ENCODE data around the gene FSTL5. TPM values are rescaled to one million over a fixed set of nuclear protein-coding genes. Genes with fewer than 3 reads are reported as not detected.

The FSTL5 gene
- total RNA-seq, 1 donor from 2014 or later: not detected

DNA sequence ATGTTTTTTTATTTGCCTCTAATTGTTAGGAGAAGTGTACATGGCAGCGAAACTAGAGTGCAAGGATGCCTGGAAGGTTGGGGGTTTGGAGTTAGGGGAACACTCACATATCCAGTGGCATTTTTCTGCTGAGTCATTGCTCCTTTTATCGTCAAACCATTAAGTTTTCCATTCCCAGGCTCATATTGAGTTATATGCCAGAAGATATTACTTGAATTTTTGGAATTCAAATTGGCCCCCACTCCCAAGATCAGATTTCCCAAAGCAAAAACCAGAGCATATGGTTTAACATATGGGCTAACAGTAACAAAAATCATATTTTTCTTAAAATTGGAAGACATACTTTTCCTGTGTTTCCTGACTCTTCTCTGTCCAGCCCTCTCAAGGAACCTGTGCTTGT, 152.7 kb downstream of the FSTL5 start:
- TF ChIP-seq, protein P1, sequence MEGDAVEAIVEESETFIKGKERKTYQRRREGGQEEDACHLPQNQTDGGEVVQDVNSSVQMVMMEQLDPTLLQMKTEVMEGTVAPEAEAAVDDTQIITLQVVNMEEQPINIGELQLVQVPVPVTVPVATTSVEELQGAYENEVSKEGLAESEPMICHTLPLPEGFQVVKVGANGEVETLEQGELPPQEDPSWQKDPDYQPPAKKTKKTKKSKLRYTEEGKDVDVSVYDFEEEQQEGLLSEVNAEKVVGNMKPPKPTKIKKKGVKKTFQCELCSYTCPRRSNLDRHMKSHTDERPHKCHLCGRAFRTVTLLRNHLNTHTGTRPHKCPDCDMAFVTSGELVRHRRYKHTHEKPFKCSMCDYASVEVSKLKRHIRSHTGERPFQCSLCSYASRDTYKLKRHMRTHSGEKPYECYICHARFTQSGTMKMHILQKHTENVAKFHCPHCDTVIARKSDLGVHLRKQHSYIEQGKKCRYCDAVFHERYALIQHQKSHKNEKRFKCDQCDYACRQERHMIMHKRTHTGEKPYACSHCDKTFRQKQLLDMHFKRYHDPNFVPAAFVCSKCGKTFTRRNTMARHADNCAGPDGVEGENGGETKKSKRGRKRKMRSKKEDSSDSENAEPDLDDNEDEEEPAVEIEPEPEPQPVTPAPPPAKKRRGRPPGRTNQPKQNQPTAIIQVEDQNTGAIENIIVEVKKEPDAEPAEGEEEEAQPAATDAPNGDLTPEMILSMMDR (IDR thresholded peaks at IDR 0.05): no peak
- H3K27ac ChIP-seq: no peak overlapping the region
- intact Hi-C loops (cut with DNase I): no loop called here
- no peaks in the 10 kb centered on the region for H3K9me3 ChIP-seq
- no peak overlapping the region for H3K4me3 ChIP-seq
- no peaks in the 10 kb centered on the region for H3K4me1 ChIP-seq
- H3K27me3 ChIP-seq (ENCODE audit: low read depth): no peaks in the 10 kb centered on the region
- ATAC-seq: no peak
- DNase-seq: no peak
- H3K36me3 ChIP-seq: no peaks in the 10 kb centered on the region

DNA sequence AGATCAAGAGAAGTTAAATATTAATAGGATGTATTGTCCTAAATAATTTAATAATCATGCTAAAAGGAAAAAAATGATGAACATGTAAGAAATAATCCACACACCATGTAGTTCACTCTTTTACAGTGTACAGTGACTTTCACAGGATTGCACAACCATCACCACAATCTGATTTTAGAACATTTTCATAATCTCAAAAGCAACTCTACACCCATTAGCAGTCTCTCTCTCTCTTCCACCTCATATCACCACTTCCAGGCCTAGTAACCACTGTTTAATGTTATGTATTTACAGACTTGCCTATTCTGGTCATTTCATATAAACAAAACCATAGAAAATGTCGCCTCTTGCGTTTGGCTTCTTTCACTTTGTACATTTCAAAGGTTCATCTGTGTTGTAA, 153.4 kb downstream of the FSTL5 start:
- H3K27me3 ChIP-seq (ENCODE audit: low read depth): no peaks in the 10 kb centered on the region
- no peak overlapping the region for H3K27ac ChIP-seq
- H3K4me3 ChIP-seq: no peak overlapping the region
- no peak for DNase-seq
- intact Hi-C loops (cut with DNase I): no loop called here
- H3K4me1 ChIP-seq: no peaks in the 10 kb centered on the region
- H3K36me3 ChIP-seq: no peaks in the 10 kb centered on the region
- H3K9me3 ChIP-seq: no peaks in the 10 kb centered on the region
- TF ChIP-seq, protein P1 (IDR thresholded peaks at IDR 0.05): no peak
- ATAC-seq: no peak

DNA sequence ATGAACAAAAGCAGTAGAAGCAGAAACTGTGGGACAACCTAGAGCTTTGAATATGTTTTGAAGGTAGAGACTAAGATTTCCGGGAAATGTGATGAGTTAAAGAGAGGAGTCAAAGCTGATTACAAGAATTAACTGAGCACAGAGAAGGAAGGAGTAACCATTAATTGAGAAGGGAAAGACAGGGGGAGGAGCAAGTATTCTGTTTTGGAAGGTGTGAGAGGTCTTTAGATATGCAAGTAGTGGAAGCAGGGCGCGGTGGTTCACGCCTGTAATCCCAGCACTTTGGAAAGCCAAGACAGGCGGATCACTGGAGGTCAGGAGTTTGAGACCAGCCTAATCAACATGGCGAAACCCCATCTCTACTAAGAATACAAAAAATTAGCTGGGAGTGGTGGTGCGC, 171.5 kb downstream of the FSTL5 start:
- intact Hi-C loops (cut with DNase I): no loop called here
- ATAC-seq (no peak), DNase-seq (no peak)
- H3K4me1 ChIP-seq: no peaks in the 10 kb centered on the region
- TF ChIP-seq, protein P1 (IDR thresholded peaks at IDR 0.05): no peak
- no peaks in the 10 kb centered on the region for H3K27me3 ChIP-seq (ENCODE audit: low read depth)
- H3K27ac ChIP-seq: no peak overlapping the region
- H3K9me3 ChIP-seq: no peaks in the 10 kb centered on the region
- H3K4me3 ChIP-seq: no peak overlapping the region
- no peaks in the 10 kb centered on the region for H3K36me3 ChIP-seq

DNA sequence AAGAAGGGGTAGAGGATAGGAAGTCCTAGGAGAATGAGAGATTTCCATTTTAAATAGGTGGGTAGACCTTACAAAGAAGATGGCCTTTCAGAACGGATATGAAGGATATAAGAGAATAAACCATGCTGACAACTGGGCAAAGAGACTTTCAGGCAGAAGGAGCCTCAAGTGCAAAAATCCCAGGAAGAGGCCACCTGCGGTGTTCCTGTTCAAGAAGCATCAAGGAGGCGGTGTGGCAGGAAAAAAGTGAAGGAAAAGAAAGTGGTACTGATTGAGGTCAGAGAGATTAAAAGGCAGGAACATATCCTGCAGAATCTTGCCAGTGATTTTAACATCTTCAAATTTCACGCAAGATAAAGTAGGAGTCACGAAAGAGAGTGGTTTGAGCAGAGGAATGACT, 172.0 kb downstream of the FSTL5 start:
- Histone ChIP-seq H3K9me3 (no peaks in the 10 kb centered on the region), H3K4me1 (no peaks in the 10 kb centered on the region), H3K4me3 (no peak overlapping the region), H3K27me3 (ENCODE audit: low read depth) (no peaks in the 10 kb centered on the region), H3K36me3 (no peaks in the 10 kb centered on the region), H3K27ac (no peak overlapping the region)
- DNase-seq: no peak
- intact Hi-C loops (cut with DNase I): no loop called here
- TF ChIP-seq, protein P1 (IDR thresholded peaks at IDR 0.05): no peak
- ATAC-seq: no peak

DNA sequence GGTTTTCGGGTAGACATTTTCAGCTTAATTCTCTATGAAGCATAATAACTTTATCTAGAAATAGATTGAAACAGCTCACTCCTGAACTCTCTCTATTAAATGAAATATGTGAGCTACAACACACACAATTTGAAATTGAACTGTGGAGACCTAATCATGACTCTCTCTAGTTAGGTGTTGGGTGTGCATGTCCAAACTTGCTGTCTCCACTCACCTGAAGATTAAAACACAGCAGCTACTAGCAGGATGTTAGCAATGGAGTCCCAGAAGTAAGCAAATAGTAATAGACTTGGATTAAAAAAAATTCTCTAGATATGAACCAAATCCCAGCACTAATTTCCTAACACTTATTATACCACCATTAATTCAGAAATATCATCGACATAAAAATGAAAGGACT, 173.1 kb downstream of the FSTL5 start:
- intact Hi-C loops (cut with DNase I): no loop called here
- Histone ChIP-seq H3K27ac (no peak overlapping the region), H3K9me3 (no peaks in the 10 kb centered on the region), H3K4me1 (no peaks in the 10 kb centered on the region), H3K36me3 (no peaks in the 10 kb centered on the region), H3K4me3 (no peak overlapping the region), H3K27me3 (ENCODE audit: low read depth) (no peaks in the 10 kb centered on the region)
- DNase-seq (no peak), ATAC-seq (no peak)
- TF ChIP-seq, protein P1 (IDR thresholded peaks at IDR 0.05): no peak

DNA sequence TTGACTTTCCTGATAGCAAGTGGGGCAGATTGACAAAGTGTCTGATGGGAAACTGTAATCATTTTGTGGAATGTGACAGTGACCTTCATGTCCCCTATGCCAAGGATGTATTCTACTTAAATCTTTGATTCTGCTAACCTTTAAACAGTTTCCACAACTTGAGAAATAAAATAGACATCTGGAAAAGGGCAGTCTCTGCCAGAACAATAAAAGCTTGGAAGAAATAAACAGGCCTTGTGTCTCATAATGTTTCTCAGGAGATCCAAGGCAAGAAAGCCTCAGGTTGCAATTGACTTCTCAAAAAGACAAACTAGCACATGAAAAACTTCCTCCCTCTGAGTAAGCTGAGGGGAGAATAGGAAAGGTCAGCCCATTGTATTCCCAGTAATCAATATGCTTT, 174.9 kb downstream of the FSTL5 start:
- Histone ChIP-seq H3K27me3 (ENCODE audit: low read depth) (no peaks in the 10 kb centered on the region), H3K4me1 (no peaks in the 10 kb centered on the region), H3K36me3 (no peaks in the 10 kb centered on the region), H3K9me3 (no peaks in the 10 kb centered on the region), H3K4me3 (no peak overlapping the region), H3K27ac (no peak overlapping the region)
- TF ChIP-seq, protein P1 (IDR thresholded peaks at IDR 0.05): no peak
- no peak for ATAC-seq
- intact Hi-C loops (cut with DNase I): no loop called here
- DNase-seq: no peak
